ENCODE results near the gene ROPN1L.
A peak's percentile ranks its signal among the peaks of the same experiment; 100 is the strongest.
"Not testable (repeated sequence)": the region's sequence is repeated elsewhere in the genome, so short reads cannot be mapped to it uniquely, and the experiment has no call there.

ROPN1L gene

GRCh38 chr5:10480237-10480985 lies 38.7 kb downstream of the ROPN1L start:
- DNase-seq = no peak

- DNase-seq = no peak
Observed at GRCh38 chr5:10481241-10481935, 39.7 kb downstream of the ROPN1L start.

- DNase-seq = no peak
Observed at GRCh38 chr5:10482791-10483530, 41.3 kb downstream of the ROPN1L start.

- DNase-seq = no peak
Observed at GRCh38 chr5:10484774-10485141, 43.1 kb downstream of the ROPN1L start.

GRCh38 chr5:10485142-10485795 lies 43.6 kb downstream of the ROPN1L start:
- DNase-seq = peak; percentile 68

- DNase-seq = no peak
Observed at GRCh38 chr5:10485897-10486296, 44.2 kb downstream of the ROPN1L start.

GRCh38 chr5:10486511-10487344 lies 45.0 kb downstream of the ROPN1L start:
- DNase-seq = no peak

- DNase-seq = no peak
Observed at GRCh38 chr5:10488144-10488543, 46.5 kb downstream of the ROPN1L start.

- DNase-seq = no peak
Observed at GRCh38 chr5:10489810-10490426, 48.2 kb downstream of the ROPN1L start.

GRCh38 chr5:10490927-10491672 lies 49.4 kb downstream of the ROPN1L start:
- DNase-seq = no peak

- DNase-seq = no peak
Observed at GRCh38 chr5:10491673-10492026, 50.0 kb downstream of the ROPN1L start.

- DNase-seq = no peak
Observed at GRCh38 chr5:10493884-10494283, 52.2 kb downstream of the ROPN1L start.

GRCh38 chr5:10494497-10494896 lies 52.8 kb downstream of the ROPN1L start:
- not testable (repeated sequence) for DNase-seq

GRCh38 chr5:10497554-10497953 lies 55.9 kb downstream of the ROPN1L start:
- no peak for DNase-seq

- no peak for DNase-seq
Observed at GRCh38 chr5:10498350-10498749, 56.7 kb downstream of the ROPN1L start.

GRCh38 chr5:10499066-10499465 lies 57.4 kb downstream of the ROPN1L start:
- no peak for DNase-seq

GRCh38 chr5:10499776-10500175 lies 58.1 kb downstream of the ROPN1L start:
- no peak for DNase-seq

- DNase-seq = no peak
Observed at GRCh38 chr5:10500669-10501068, 59.0 kb downstream of the ROPN1L start.

GRCh38 chr5:10501554-10502075 lies 59.9 kb downstream of the ROPN1L start:
- DNase-seq = peak; percentile 45

GRCh38 chr5:10502130-10502529 lies 60.5 kb downstream of the ROPN1L start:
- DNase-seq = no peak

- DNase-seq = no peak
Observed at GRCh38 chr5:10502578-10502977, 60.9 kb downstream of the ROPN1L start.
